OCI-LY1 (cell line): Measurements from ENCODE around the gene KIFC3.

Experiments used
- H2AFZ ChIP-seq: fragments of 200-600 bp; sonication (generic), shearing (Covaris generic); 2 replicates; pipeline ENCODE4 v1.6.0; 2014; ENCODE audit warnings: antibody characterized with exemption, mild to moderate bottlenecking, low read length
- H3F3A ChIP-seq: fragments of 200-600 bp; sonication (generic), shearing (Covaris generic); 2 replicates; pipeline ENCODE4 v1.6.0; 2014; ENCODE audit warnings: mild to moderate bottlenecking, antibody characterized with exemption, low read length, moderate library complexity; ENCODE audit not compliant: insufficient read depth
- H3K27ac ChIP-seq: fragments of 200-600 bp; sonication (generic); 2 replicates; pipeline ENCODE4 v1.5.1; 2014; ENCODE audit warnings: low read length, mixed run types, mild to moderate bottlenecking, low read depth; ENCODE audit not compliant: poor library complexity, severe bottlenecking
- H3K27me3 ChIP-seq: fragments of 200-600 bp; sonication (generic); 2 replicates; pipeline ENCODE4 v1.6.0; 2014; ENCODE audit warnings: antibody characterized with exemption, mild to moderate bottlenecking, low read length, moderate library complexity; ENCODE audit not compliant: insufficient read depth
- H3K36me3 ChIP-seq: fragments of 200-600 bp; sonication (generic); 2 replicates; pipeline ENCODE4 v1.6.1; 2014; ENCODE audit warnings: mild to moderate bottlenecking, antibody characterized with exemption, low read length, moderate library complexity, mixed read lengths; ENCODE audit not compliant: insufficient read depth
- H3K4me1 ChIP-seq: fragments of 200-600 bp; sonication (generic); 2 replicates; pipeline ENCODE4 v1.5.1; 2014; ENCODE audit warnings: mild to moderate bottlenecking, low read length, moderate library complexity; ENCODE audit not compliant: insufficient read depth, severe bottlenecking
- H3K4me2 ChIP-seq: fragments of 200-600 bp; sonication (generic), shearing (Covaris generic); 2 replicates; pipeline ENCODE4 v1.6.1; 2014; ENCODE audit warnings: low read length
- H3K4me3 ChIP-seq: fragments of 200-600 bp; sonication (generic); 2 replicates; pipeline ENCODE4 v1.5.1; 2014; ENCODE audit warnings: low read length, low read depth, mild to moderate bottlenecking, mixed read lengths; ENCODE audit not compliant: poor library complexity, severe bottlenecking
- H3K79me2 ChIP-seq: fragments of 200-600 bp; shearing (Covaris generic); 2 replicates; pipeline ENCODE4 v1.6.1; 2016; ENCODE audit warnings: mixed run types, low read length, mixed read lengths; ENCODE audit not compliant: insufficient read depth
- H3K9ac ChIP-seq: fragments of 200-600 bp; sonication (generic), shearing (Covaris generic); 2 replicates; pipeline ENCODE4 v1.6.1; 2014; ENCODE audit warnings: mild to moderate bottlenecking, low read length, mixed read lengths
- H3K9me2 ChIP-seq: fragments of 200-600 bp; sonication (generic), shearing (Covaris generic); 2 replicates; pipeline ENCODE4 v1.6.1; 2014; ENCODE audit warnings: low read depth, mild to moderate bottlenecking, low read length, mixed read lengths
- H3K9me3 ChIP-seq: fragments of 200-600 bp; shearing (Covaris generic); 2 replicates; pipeline ENCODE4 v1.6.1; 2014; ENCODE audit warnings: low read length, mixed read lengths
- H4K20me1 ChIP-seq: fragments of 200-600 bp; sonication (generic), shearing (Covaris generic); 2 replicates; pipeline ENCODE4 v1.6.0; 2016; ENCODE audit warnings: mild to moderate bottlenecking, low read length; ENCODE audit not compliant: insufficient read depth
- CTCF ChIP-seq: fragments of 200-600 bp; sonication (generic), shearing (Covaris generic); IDR thresholded peaks from 2 replicates; pipeline ENCODE4 v1.5.1; 2017; ENCODE audit warnings: mild to moderate bottlenecking, antibody characterized with exemption, low read length, moderate library complexity, mixed read lengths
- EZH2 ChIP-seq: fragments of 200-600 bp; sonication (generic), shearing (Covaris generic); IDR thresholded peaks from 2 replicates; pipeline ENCODE4 v1.8.0; 2017; ENCODE audit warnings: borderline replicate concordance, mixed run types, mild to moderate bottlenecking, antibody characterized with exemption, low read length, moderate library complexity, mixed read lengths

The KIFC3 gene

GRCh38 chr16:57787519-57787905, 14.8 kb downstream of the KIFC3 start:
- no peak overlapping the region for H3K9ac ChIP-seq
- no peak overlapping the region for H3K27ac ChIP-seq
- no peaks in the 10 kb centered on the region for H3K4me1 ChIP-seq
- no peak overlapping the region for H3K4me3 ChIP-seq
- no peak overlapping the region for H3K4me2 ChIP-seq
- H4K20me1 ChIP-seq = no peaks in the 10 kb centered on the region
- no peaks in the 10 kb centered on the region for H3K9me2 ChIP-seq
- no peaks in the 10 kb centered on the region for H3K79me2 ChIP-seq
- TF ChIP-seq CTCF = no peak
- TF ChIP-seq EZH2 = no peak
- H3K27me3 ChIP-seq = no peaks in the 10 kb centered on the region; the same call in 1 of the 2 replicates
- H3K9me3 ChIP-seq = no peaks in the 10 kb centered on the region
- no peaks in the 10 kb centered on the region for H3K36me3 ChIP-seq
- no peak overlapping the region for H2AFZ ChIP-seq
- no peaks in the 10 kb centered on the region for H3F3A ChIP-seq

GRCh38 chr16:57786632-57787518, 15.4 kb downstream of the KIFC3 start:
- H3K27ac ChIP-seq = no peak overlapping the region
- no peaks in the 10 kb centered on the region for H4K20me1 ChIP-seq
- H3K4me1 ChIP-seq = no peaks in the 10 kb centered on the region
- no peaks in the 10 kb centered on the region for H3F3A ChIP-seq
- no peak overlapping the region for H3K9ac ChIP-seq
- no peak overlapping the region for H3K4me2 ChIP-seq
- H3K9me2 ChIP-seq = no peaks in the 10 kb centered on the region
- no peak overlapping the region for H2AFZ ChIP-seq
- TF ChIP-seq CTCF (no peak), EZH2 (no peak)
- H3K36me3 ChIP-seq = no peaks in the 10 kb centered on the region
- H3K4me3 ChIP-seq = no peak overlapping the region
- no peaks in the 10 kb centered on the region for H3K79me2 ChIP-seq
- no peaks in the 10 kb centered on the region for H3K9me3 ChIP-seq
- no peaks in the 10 kb centered on the region for H3K27me3 ChIP-seq

GRCh38 chr16:57785924-57786323, 16.4 kb downstream of the KIFC3 start:
- no peak for TF ChIP-seq EZH2
- no peaks in the 10 kb centered on the region for H3K36me3 ChIP-seq

More at GRCh38 chr16:57785924-57786323, 16.4 kb downstream of the KIFC3 start:
- no peak overlapping the region for H3K4me2 ChIP-seq
- H3K9me3 ChIP-seq = no peaks in the 10 kb centered on the region
- no peak overlapping the region for H3K27ac ChIP-seq
- H3K9me2 ChIP-seq = no peaks in the 10 kb centered on the region
- no peak overlapping the region for H3K9ac ChIP-seq
- no peaks in the 10 kb centered on the region for H3K27me3 ChIP-seq
- H4K20me1 ChIP-seq = no peaks in the 10 kb centered on the region
- H3K4me3 ChIP-seq = no peak overlapping the region
- no peaks in the 10 kb centered on the region for H3F3A ChIP-seq
- H3K79me2 ChIP-seq = no peaks in the 10 kb centered on the region
- no peaks in the 10 kb centered on the region for H3K4me1 ChIP-seq
- H2AFZ ChIP-seq = no peak overlapping the region
